ENCODE results near the gene ZNF680.
"Not testable (repeated sequence)": the region's sequence is repeated elsewhere in the genome, so short reads cannot be mapped to it uniquely, and the experiment has no call there.

ZNF680 gene

DNA sequence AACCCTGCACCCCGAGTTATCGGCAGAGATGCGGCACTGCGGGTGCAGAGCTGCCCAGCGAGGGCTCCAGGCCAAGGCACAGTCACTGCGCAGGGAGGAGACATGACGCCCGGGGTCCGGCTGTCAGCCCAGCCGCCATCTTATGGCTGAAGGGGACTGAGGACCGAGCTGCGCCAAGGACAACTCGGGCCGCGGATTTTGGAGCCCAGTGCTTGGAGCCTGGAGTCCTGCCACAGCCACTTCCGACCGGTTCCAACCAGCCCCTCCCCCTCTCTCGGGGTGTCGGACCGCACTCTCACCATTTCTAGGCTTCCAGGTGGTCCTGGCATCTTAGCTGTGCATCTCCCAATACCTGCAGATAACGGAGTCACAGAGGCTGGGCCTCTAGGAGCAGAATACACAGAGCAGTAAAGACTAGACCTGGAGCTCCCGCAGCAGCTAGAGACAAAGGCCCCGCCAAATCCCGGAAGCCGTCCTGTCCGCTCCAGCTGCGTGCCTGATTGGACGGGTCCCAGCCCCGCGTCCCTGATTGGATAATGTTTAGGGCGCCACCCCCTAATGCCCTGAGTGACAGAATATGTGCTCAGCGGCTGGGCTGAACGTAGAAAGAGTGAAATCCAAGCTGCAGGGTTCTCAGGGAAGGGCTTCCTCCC lies at the start of gene ZNF680:
Gene ZNF680, minus strand, starts transcription at position 446 of the 653 bp plus-strand sequence. Its CDS starts 117 bp downstream, at position 329.
- peak; percentile 78 for DNase-seq (ENCODE audit: low read depth)

- DNase-seq (ENCODE audit: low read depth) = no peak
These were observed 49.6 kb upstream of the ZNF680 start for GRCh38 chr7:64612452-64612851.

- no peak for DNase-seq (ENCODE audit: low read depth)
These were observed 48.8 kb upstream of the ZNF680 start for GRCh38 chr7:64611717-64612116.

- DNase-seq (ENCODE audit: low read depth) = no peak
These were observed 48.1 kb upstream of the ZNF680 start for GRCh38 chr7:64610997-64611396.

DNA sequence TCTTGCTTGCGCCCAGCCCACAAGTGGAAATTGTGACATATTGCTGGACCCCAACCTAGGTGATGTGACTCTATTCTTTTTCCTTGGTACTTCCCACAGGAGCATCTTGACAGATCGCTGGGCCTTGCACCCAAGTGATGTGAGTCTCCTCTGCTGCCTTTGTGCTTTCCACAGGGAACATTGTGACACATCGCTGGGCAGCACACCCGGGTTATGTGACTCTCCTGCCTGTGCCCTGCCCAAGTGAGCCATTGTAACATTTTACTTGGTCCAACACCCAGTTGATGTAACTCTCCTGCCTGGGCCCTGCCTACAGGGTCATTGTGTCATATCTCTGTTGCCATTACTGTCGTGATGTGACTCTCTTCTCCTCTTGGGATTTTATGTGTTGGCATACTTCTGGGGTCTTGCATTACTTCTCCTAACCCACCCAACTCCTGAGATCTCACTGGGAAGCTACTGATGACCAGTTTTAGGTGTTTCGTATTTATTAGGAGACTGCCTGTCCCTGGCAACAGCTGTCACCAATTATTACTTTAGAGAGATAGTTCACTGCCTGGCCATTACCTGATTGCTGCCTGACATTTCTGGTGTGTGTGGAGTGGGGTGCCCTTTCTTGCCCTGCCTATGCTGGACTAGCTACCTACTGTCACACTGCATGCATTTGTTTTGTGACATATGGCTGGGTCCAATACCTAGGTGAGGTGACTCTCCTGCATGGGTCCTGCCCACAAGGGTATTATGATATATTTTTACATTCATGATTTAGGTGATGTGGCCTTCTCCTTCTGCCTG lies 45.4 kb upstream of the ZNF680 start:
- no peak for DNase-seq (ENCODE audit: low read depth)

DNA sequence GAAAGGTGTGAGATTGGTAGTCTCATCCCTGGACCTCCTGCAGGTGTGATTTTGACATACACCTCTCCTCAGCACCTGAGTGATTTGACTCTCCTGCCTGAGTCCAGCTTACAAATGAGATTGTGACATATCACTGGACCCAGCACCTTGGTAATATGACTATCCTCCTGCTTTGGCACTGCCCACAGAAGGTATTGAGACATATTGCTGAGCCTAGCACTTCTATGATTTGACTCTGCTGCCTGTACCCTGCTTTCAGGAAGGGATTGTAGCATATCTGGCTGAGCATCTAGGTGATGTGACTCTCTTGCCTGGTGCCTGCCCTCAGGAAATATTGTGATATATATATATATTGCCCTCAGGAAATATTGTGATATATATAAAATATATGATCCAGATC lies 43.5 kb upstream of the ZNF680 start:
- DNase-seq (ENCODE audit: low read depth) = no peak

DNA sequence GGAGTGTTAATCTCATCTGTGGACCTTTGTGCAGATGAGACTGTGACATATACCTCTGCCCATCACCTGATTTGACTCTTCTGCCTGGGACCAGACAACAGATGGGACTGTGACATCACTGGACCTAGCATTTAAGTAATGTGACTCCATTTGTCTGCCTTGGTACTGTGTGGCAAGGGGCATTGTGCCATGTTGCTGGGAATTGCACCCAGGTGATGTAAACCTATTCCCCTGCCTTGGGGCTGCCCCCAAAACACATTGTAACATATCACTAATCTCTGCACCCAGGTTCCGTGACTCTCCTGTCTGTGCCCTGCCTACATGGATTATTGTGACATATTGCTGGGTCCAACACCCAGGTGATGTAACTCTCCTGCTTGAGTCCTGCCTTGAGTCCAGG lies 40.4 kb upstream of the ZNF680 start:
- no peak for DNase-seq (ENCODE audit: low read depth)

DNA sequence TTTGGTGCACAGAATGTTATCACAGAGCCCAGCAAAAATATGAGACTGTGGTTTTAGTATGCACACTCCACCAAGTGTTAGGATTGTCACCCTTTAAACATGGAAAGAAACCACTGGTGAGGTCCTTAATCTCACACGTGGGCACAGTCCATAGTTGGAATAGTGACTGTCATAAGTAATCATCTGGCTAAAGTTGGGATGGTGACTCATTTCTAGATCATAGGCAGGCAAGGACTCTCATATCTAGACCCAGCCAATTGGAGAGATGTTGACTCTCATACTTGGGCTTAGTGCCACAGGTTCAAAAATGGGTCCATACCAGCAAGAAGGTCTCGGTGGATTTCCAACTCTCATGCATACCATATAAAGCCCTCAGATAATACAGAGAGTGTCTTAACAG lies 39.6 kb upstream of the ZNF680 start:
- DNase-seq (ENCODE audit: low read depth) = no peak

- no peak for DNase-seq (ENCODE audit: low read depth)
These were observed 39.2 kb upstream of the ZNF680 start for GRCh38 chr7:64602086-64602485.

DNA sequence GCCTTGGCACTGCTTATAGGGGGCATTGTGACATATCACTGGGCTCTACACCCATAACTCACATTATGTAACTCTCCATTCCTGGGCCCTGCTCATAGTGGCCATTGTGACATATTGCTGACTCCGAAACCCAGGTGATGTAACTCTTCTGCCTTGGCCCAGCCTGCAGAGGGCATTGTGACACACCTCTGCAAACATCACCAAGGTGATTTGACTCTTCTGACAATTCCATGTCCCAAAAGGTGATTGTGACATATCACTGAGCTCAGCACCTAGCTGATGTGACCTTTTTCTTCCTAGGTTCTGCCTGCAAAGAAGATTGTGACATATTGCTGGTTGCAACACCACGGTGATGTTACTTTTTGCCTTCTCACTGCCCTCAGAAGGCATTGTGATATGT lies 36.5 kb upstream of the ZNF680 start:
- DNase-seq (ENCODE audit: low read depth) = no peak

DNA sequence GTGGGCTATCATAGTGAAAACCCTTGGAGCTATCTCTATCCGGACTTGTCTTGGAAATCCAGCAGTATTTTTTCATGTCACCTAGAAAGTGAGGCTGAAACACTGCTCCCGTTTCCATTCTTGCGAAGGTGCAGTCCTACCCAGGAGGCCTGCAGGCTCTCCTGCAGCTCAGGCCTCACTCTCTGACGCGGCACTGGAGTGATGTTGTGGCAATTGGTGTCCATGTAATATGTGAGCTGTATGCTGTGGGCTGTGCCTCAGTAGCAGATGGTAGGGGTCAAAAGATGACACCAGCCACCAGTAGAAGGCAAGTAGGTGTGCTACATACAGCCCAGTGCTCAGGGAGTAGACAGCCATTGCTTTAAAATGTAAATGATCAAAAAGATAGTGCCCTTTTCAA lies 28.1 kb upstream of the ZNF680 start:
- DNase-seq (ENCODE audit: low read depth) = no peak

GRCh38 chr7:64581926-64582894 lies 19.3 kb upstream of the ZNF680 start:
- DNase-seq (ENCODE audit: low read depth) = no peak

DNA sequence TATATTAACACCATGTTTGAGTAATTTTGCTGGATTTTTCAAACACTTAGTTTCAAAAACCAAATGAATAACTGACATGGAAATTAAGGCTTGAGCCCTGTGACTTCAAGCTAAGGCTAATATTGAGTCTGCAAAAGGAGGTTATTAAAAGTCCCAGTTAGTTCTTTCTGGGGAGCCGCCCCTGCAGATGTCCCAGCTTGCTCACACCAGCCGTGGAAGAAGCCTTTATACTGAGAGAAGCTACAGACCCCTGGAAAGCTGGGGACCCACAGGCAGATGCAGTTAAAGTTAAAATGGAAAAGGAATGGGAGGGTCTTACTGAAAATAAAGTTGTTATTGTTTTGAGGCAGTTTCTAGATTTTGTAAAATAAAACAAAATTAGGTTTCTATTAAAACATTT lies 18.5 kb upstream of the ZNF680 start:
- DNase-seq (ENCODE audit: low read depth) = no peak

GRCh38 chr7:64574540-64575099 lies 11.7 kb upstream of the ZNF680 start:
- DNase-seq (ENCODE audit: low read depth) = no peak

DNA sequence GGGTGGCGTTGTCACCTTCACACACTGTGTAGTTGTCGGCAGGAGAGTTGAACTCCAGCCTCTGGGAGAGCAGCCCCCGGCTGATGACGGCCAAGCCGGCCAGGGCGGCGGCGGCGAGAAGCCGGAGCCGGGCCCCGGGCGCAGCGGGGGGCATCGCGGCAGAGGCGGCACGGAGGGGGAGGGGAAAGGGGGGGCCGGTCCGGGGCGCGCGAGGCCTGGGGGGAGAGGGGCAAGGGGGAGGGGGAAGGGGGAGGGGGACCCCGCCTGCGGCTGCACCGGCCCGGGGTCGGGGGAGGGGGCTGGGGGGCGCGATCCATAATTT lies 7.4 kb upstream of the ZNF680 start:
- not testable (repeated sequence) for DNase-seq (ENCODE audit: low read depth)

DNA sequence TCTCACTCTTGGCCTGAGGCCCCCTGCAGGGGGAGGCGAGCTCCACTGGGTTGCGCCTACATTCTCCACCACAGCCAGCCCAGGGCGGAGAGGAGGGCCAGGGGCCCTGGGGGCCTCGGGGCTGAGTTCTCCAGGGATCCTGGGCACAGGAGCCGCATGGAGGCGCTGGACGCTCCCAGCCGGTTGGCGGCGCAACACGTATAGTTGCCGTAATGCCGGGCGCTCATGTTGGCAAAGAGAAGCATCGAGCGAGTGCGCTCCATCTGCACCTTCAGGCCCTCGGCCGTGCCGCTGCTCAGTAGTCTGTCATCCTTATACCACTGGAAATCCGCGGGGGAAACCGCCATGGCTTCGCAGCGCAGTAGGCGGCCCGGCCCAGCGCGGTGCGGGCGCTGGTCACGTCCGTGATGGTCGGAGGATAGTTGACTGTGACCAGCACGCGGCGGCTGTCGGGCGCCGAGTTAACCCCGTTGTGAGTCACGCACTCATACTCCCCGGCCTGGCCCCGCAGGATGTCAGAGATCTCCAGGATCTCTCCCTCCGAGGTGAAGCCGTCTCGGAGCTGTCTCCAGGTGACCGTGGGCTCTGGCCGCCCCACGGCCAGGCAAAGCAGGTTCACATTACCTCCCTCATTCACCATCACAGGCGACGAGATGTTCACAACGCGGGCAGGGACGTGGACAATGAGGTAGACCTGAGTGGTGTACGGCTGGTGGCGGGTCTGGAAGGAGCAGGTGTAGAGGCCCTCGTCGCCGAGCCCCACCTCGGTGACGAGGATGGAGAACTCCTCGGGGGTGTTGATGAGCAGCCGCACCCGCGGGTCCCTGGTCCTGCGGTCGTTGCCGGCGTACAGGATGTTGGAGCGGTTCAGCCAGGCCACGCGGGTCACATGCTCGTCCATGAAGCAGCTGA lies 6.8 kb upstream of the ZNF680 start:
- not testable (repeated sequence) for DNase-seq (ENCODE audit: low read depth)

DNA sequence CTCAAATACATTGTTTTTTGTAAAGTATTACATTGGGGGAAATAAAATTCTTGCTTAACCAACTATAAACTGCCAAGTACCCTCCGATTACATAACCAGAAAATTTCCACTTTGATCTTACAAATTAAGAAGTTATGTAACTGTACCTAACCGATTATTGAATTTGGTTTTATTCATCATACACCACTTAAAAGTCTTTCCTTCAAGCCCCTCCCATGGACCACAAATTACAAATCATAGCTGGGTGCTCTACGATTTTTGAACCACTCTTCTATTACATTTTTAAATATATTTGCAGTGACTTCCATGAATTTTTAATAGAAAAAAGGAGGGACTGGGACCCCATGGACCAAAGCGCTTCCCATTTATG lies 630 bp downstream of the ZNF680 start:
- DNase-seq (ENCODE audit: low read depth) = no peak

GRCh38 chr7:64559206-64559605 lies 3.7 kb downstream of the ZNF680 start:
- no peak for DNase-seq (ENCODE audit: low read depth)

GRCh38 chr7:64558781-64559180 lies 4.1 kb downstream of the ZNF680 start:
- DNase-seq (ENCODE audit: low read depth) = no peak

GRCh38 chr7:64558323-64558705 lies 4.6 kb downstream of the ZNF680 start:
- DNase-seq (ENCODE audit: low read depth) = no peak

- no peak for DNase-seq (ENCODE audit: low read depth)
These were observed 5.1 kb downstream of the ZNF680 start for GRCh38 chr7:64557601-64558322.

All from stimulated activated CD8-positive, alpha-beta memory T cell treated with anti-CD3 and anti-CD28 coated beads, Interleukin-4, amount 100 ng/mL, for 24 hours (primary cell).